PC-3 (cell line): ENCODE data around the gene KIRREL1. TPM values are rescaled to one million over a fixed set of nuclear protein-coding genes. Genes with fewer than 3 reads are reported as not detected.

Experiments
- ATAC-seq: fragments of 200-7000 bp; cut with Tn5 transposase; 2 replicates; pipeline ENCODE4 v1.9.1; 2020; ENCODE audit warnings: mild to moderate bottlenecking, moderate library complexity
- BruUV-seq: library from RNA; stranded (reverse); fragments of 400-500 nt; replicated peaks from 2 replicates; lab custom pipeline; 2021; lab: Mats Ljungman, UMichigan
- CTCF ChIA-PET: fragments of 300-600 bp; sonication (Branson Sonifier 250); formaldehyde crosslinking; loops from one replicate; lab custom pipeline; 2022; ENCODE audit warnings: antibody characterized with exemption; lab: Charles Lee
- POLR2A ChIA-PET: fragments of 300-600 bp; sonication (Branson Sonifier 250); formaldehyde crosslinking; loops from one replicate; lab custom pipeline; 2022; ENCODE audit warnings: antibody characterized with exemption; ENCODE audit not compliant: unreplicated experiment; lab: Charles Lee
- DNase-seq: peaks from one replicate; pipeline ENCODE4 v3.0.0-alpha.2; 2015
- H2AFZ ChIP-seq: fragments of 300-600 bp; sonication (generic); 2 replicates; pipeline ENCODE4 v1.6.0; 2016; ENCODE audit warnings: antibody characterized with exemption, low read length
- H3F3A ChIP-seq: fragments of 300-600 bp; sonication (generic); one replicate; pipeline ENCODE4 v1.6.0; 2017; ENCODE audit warnings: antibody characterized with exemption, low read length, control low read depth, mild to moderate bottlenecking; ENCODE audit not compliant: unreplicated experiment
- H3K27ac ChIP-seq: fragments of 300-600 bp; sonication (generic); 2 replicates; pipeline ENCODE4 v1.5.1; 2016; ENCODE audit warnings: mild to moderate bottlenecking, low read length
- H3K27me3 ChIP-seq: fragments of 300-600 bp; sonication (generic); 2 replicates; pipeline ENCODE4 v1.6.1; 2016; ENCODE audit warnings: low read length, mixed read lengths
- H3K36me3 ChIP-seq: fragments of 300-600 bp; sonication (generic); 2 replicates; pipeline ENCODE4 v1.6.1; 2016; ENCODE audit warnings: low read depth, mixed run types, low read length, mixed read lengths
- H3K4me1 ChIP-seq: fragments of 300-600 bp; sonication (generic); 2 replicates; pipeline ENCODE4 v1.5.1; 2016; ENCODE audit warnings: low read length; ENCODE audit not compliant: insufficient read depth
- H3K4me2 ChIP-seq: fragments of 300-600 bp; sonication (generic); 2 replicates; pipeline ENCODE4 v1.6.0; 2016; ENCODE audit warnings: low read length
- H3K4me3 ChIP-seq: fragments of 300-600 bp; sonication (generic); 2 replicates; pipeline ENCODE4 v1.5.1; 2016; ENCODE audit warnings: mild to moderate bottlenecking, low read length, mixed read lengths
- H3K79me2 ChIP-seq: fragments of 300-600 bp; sonication (generic); 2 replicates; pipeline ENCODE4 v1.6.1; 2017; ENCODE audit warnings: low read length, mixed read lengths
- H3K9ac ChIP-seq: fragments of 300-600 bp; sonication (generic); 2 replicates; pipeline ENCODE4 v1.6.0; 2016; ENCODE audit warnings: mild to moderate bottlenecking, low read length
- H3K9me2 ChIP-seq: fragments of 300-600 bp; sonication (generic); replicated peaks from 2 replicates; pipeline ENCODE4 v1.6.1; 2016; ENCODE audit warnings: mixed run types, low read length, mixed read lengths
- H3K9me3 ChIP-seq: fragments of 300-600 bp; sonication (generic); 2 replicates; pipeline ENCODE4 v1.6.1; 2016; ENCODE audit warnings: low read length, mixed read lengths
- H4K20me1 ChIP-seq: fragments of 300-600 bp; sonication (generic); 2 replicates; pipeline ENCODE4 v1.6.1; 2016; ENCODE audit warnings: low read length, mixed read lengths
- CTCF ChIP-seq: fragments of 300-600 bp; sonication (generic); conservative IDR thresholded peaks from 2 replicates; pipeline ENCODE4 v1.5.1; 2017; ENCODE audit warnings: antibody characterized with exemption, low read depth, mild to moderate bottlenecking, low read length
- EZH2 ChIP-seq: fragments of 300-600 bp; sonication (generic); IDR thresholded peaks from one replicate; pipeline ENCODE4 v1.6.1; 2017; ENCODE audit warnings: antibody characterized with exemption, mild to moderate bottlenecking, low read length; ENCODE audit not compliant: unreplicated experiment
- EZH2phosphoT487 ChIP-seq: fragments of 300-600 bp; sonication (generic); IDR thresholded peaks from 2 replicates; pipeline ENCODE4 v1.6.1; 2018; ENCODE audit warnings: mild to moderate bottlenecking, antibody characterized with exemption, low read length, borderline replicate concordance
- intact Hi-C: fragments of 100-400 bp; cut with micrococcal nuclease; formaldehyde crosslinking; loops from 2 replicates; pipeline ENCODE4 v1.9.0; 2023
- total RNA-seq: library from RNA; depleted of rRNA; stranded (reverse); fragments of >200 nt; gene quantifications from 2 replicates; pipeline ENCODE4 v1.2.3, GENCODE V29; 2014

KIRREL1 gene
- total RNA-seq, 1 experiment from 2014 or later: 49.8 TPM

- DNase-seq: peak; percentile 10
- H3K9me2 ChIP-seq: no peaks in the 10 kb centered on the region
- H3F3A ChIP-seq: no peaks in the 10 kb centered on the region
- H3K4me3 ChIP-seq: no peak overlapping the region
- ATAC-seq: no peak
- H3K4me1 ChIP-seq: peaks cover 13% of the 10 kb centered on the region; the same call in 1 of the 2 replicates
- no peaks in the 10 kb centered on the region for H3K36me3 ChIP-seq
- no peak overlapping the region for H2AFZ ChIP-seq
- TF ChIP-seq EZH2phosphoT487 (no peak), CTCF (peak; percentile 45)
- intact Hi-C loops: loop anchor here (5.0 kb wide), 1 partner anchor 1112 kb away; no protein-coding TSS in a partner anchor
- H3K9ac ChIP-seq: no peak overlapping the region
- H3K27me3 ChIP-seq: peaks cover 53% of the 10 kb centered on the region
- CTCF ChIA-PET: interaction anchor here (1.0 to 1.3 kb wide), 3 partner anchors 158 to 164 kb away, joined by 3 to 9 read pairs (median 9); no protein-coding TSS in a partner anchor
- H3K27ac ChIP-seq: no peak overlapping the region
- H3K9me3 ChIP-seq: no peaks in the 10 kb centered on the region
- no peak overlapping the region for H3K4me2 ChIP-seq
- H4K20me1 ChIP-seq: no peaks in the 10 kb centered on the region
- H3K79me2 ChIP-seq: no peaks in the 10 kb centered on the region
- POLR2A ChIA-PET: no interaction called here
- no TSS peak for BruUV-seq
Measured at GRCh38 chr1:157960773-157961172, 32.7 kb upstream of the KIRREL1 start.

- TF ChIP-seq CTCF (no peak), EZH2phosphoT487 (no peak), EZH2 (no peak)
- no peaks in the 10 kb centered on the region for H3F3A ChIP-seq
- H3K9ac ChIP-seq: no peak overlapping the region
- no peak overlapping the region for H3K27ac ChIP-seq
- peak overlapping the region; percentile 5 for H3K4me2 ChIP-seq
- H2AFZ ChIP-seq: no peak overlapping the region
- no peaks in the 10 kb centered on the region for H3K36me3 ChIP-seq
- no peaks in the 10 kb centered on the region for H4K20me1 ChIP-seq
- ChIA-PET CTCF (interaction anchor here (1.2 to 3.5 kb wide), 3 partner anchors 157 to 162 kb away, joined by 3 to 27 read pairs (median 15); no protein-coding TSS in a partner anchor), POLR2A (no interaction called here)
- ATAC-seq (peak; percentile 52), DNase-seq (peak; percentile 59)
- no peaks in the 10 kb centered on the region for H3K9me3 ChIP-seq
- H3K4me3 ChIP-seq: no peak overlapping the region
- H3K4me1 ChIP-seq: peaks cover 13% of the 10 kb centered on the region; the same call in 1 of the 2 replicates
- no TSS peak for BruUV-seq
- intact Hi-C loops: loop anchor here (5.0 kb wide), 1 partner anchor 1110 kb away; no protein-coding TSS in a partner anchor
- H3K79me2 ChIP-seq: no peaks in the 10 kb centered on the region
- H3K9me2 ChIP-seq: no peaks in the 10 kb centered on the region
- peaks cover 40% of the 10 kb centered on the region for H3K27me3 ChIP-seq
Measured at GRCh38 chr1:157961805-157962762, 31.4 kb upstream of the KIRREL1 start.
